ENCODE results near the gene SLC10A1. TPM values are rescaled to one million over a fixed set of nuclear protein-coding genes. Genes with fewer than 3 reads are reported as not detected.

Gene SLC10A1
- total RNA-seq, 3 donors from 2014 or later: not detected

- H3K4me1 ChIP-seq (ENCODE audit: low read depth): no peaks in the 10 kb centered on the region
- intact Hi-C loops (cut with DNase I, micrococcal nuclease): no loop called here
- no peak for DNase-seq
- no peaks in the 10 kb centered on the region for H3K36me3 ChIP-seq (ENCODE audit: low read depth)
- ATAC-seq: no peak
- no peak overlapping the region for H3K4me3 ChIP-seq
- H3K9me3 ChIP-seq: no peaks in the 10 kb centered on the region
- TF ChIP-seq CTCF (IDR thresholded peaks at IDR 0.05): no peak
These were observed 10.4 kb downstream of the SLC10A1 start for GRCh38 chr14:69786603-69787002.

DNA sequence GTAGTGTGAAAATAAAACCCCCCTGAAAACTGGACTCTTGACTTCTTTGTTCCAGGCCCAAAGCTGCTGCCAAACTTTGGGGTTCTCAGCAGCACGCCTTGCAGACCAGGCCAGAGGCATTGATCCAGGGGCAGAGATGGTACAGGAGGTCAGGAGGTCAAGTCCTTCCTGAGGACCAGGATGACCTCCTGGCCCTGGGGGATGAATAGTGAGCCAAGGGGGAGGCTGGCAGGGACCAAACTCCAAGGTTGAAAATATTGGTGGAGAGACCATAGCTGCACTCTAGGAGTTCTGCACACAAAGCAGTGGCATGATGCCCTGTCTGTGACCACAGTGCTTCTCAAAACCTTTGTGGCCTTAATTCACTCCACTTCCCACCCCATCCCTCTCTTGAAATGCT is 12.1 kb downstream of the SLC10A1 start:
- ATAC-seq: no peak
- Histone ChIP-seq H3K9me3 (no peaks in the 10 kb centered on the region), H3K4me3 (no peak overlapping the region), H3K36me3 (ENCODE audit: low read depth) (peaks cover 3% of the 10 kb centered on the region), H3K4me1 (ENCODE audit: low read depth) (no peaks in the 10 kb centered on the region)
- intact Hi-C loops (cut with DNase I, micrococcal nuclease): no loop called here
- DNase-seq: no peak
- TF ChIP-seq CTCF (IDR thresholded peaks at IDR 0.05): no peak

DNA sequence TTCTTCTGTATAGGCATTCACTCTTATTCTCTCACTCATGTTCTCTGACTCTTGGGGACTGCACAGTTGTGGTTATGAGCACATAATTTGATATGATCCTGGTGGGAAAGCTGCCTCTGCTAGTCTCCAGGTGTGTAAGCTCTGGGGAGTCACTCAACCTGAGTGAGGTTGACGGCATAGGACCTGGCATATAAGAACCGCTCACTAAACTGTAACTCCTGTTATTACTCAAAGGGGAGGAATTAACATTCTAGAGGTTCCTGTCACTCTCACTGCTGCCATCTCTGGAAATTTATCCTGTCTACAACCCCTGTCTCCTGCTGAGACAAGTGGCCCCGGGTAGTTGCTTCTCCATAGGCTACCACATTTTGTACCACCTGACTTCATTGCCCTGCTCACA is 16.1 kb downstream of the SLC10A1 start:
- H3K4me1 ChIP-seq (ENCODE audit: low read depth): no peaks in the 10 kb centered on the region
- no peak overlapping the region for H3K4me3 ChIP-seq
- peaks cover 5% of the 10 kb centered on the region for H3K36me3 ChIP-seq (ENCODE audit: low read depth)
- ATAC-seq: no peak
- no peaks in the 10 kb centered on the region for H3K9me3 ChIP-seq
- no peak for DNase-seq
- intact Hi-C loops (cut with DNase I, micrococcal nuclease): no loop called here
- no peak for TF ChIP-seq CTCF (IDR thresholded peaks at IDR 0.05)

DNA sequence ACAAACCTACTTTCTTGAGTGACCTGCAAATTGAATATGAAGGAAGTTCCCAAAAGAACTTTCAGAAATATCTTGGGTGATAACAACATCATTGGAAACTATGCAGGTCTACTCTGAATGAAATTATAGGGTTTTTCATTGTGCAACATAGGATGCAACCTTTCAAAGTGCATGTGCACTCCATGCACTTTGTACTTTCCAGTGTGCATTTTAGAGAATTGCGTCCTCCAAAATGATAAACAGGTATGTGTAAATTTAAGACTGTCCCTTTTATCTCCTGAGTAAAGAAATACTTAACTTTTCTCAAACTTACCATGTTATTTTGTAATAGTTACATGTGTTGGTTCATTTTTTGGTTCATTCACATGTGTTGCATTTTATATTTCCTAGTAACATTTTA is 16.9 kb downstream of the SLC10A1 start:
- no peak overlapping the region for H3K4me3 ChIP-seq
- intact Hi-C loops (cut with DNase I, micrococcal nuclease): no loop called here
- TF ChIP-seq CTCF (IDR thresholded peaks at IDR 0.05): no peak
- no peaks in the 10 kb centered on the region for H3K9me3 ChIP-seq
- peaks cover 5% of the 10 kb centered on the region for H3K36me3 ChIP-seq (ENCODE audit: low read depth)
- H3K4me1 ChIP-seq (ENCODE audit: low read depth): no peaks in the 10 kb centered on the region
- DNase-seq (no peak), ATAC-seq (no peak)

DNA sequence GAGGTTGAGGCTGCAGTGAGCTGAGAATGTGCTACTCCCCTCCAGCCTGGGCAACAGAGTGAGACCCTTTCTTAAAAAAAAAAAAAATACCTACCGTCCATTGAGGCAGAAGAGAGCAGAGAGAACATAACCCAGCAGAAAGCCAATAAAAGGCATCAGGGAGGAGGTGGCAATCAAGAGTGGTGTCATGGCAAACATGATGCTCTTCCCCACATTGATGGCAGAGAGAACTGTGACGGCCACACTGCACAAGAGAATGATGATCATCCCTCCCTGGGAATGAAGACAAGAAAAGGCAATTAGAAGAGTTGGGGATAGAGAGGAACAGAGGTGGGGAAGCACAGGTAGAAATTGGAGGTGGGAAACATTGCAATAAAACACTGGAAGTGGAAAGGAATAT is 18.0 kb downstream of the SLC10A1 start:
- intact Hi-C loops (cut with DNase I, micrococcal nuclease): no loop called here
- ATAC-seq: no peak
- no peaks in the 10 kb centered on the region for H3K4me1 ChIP-seq (ENCODE audit: low read depth)
- H3K36me3 ChIP-seq (ENCODE audit: low read depth): peaks cover 5% of the 10 kb centered on the region
- DNase-seq: no peak
- no peak overlapping the region for H3K4me3 ChIP-seq
- TF ChIP-seq CTCF (IDR thresholded peaks at IDR 0.05): no peak
- no peaks in the 10 kb centered on the region for H3K9me3 ChIP-seq

DNA sequence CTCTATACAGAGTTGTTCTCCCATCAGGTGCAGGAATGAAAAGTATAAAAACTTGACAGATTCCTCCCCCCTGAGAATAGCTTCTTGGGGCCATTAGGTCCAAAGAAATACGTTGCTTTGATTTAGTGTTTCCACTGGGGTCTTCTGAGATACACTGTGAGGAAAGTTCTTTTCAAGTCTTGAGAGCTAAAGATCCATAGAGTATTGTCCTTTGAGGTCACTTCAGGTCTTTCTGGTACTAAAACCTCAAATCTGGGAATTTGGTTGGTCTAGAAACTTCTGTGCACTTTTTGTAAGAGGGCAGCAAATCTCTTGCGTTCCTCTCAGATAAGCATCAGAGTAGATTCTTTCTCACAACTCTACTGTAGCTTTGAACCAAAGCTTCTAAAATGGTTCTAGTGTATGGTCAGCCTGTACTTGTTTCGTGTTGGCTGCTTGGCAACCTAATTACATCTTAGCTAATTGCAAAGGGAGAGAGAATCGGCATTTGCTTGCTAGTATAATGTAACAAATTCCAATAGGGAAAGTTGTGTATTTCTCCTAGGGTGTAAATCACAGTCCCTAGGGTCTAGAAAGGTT is 20.1 kb downstream of the SLC10A1 start:
- H3K36me3 ChIP-seq (ENCODE audit: low read depth): peaks cover 6% of the 10 kb centered on the region
- ATAC-seq (no peak), DNase-seq (no peak)
- no peak for TF ChIP-seq CTCF (IDR thresholded peaks at IDR 0.05)
- intact Hi-C loops (cut with DNase I, micrococcal nuclease): no loop called here
- H3K9me3 ChIP-seq: no peaks in the 10 kb centered on the region
- no peak overlapping the region for H3K4me3 ChIP-seq
- H3K4me1 ChIP-seq (ENCODE audit: low read depth): no peaks in the 10 kb centered on the region
